Vagina (tissue), 2 donors: ENCODE measurements around the gene PDE7B.

Experiments
- CTCF ChIP-seq, 3 experiments: fragments of 450-650 bp in 2 of 3; fragments of 200-600 bp in 1 of 3; sonication (generic) in 1 of 3; IDR thresholded peaks; one replicate each; pipeline ENCODE4 v1.5.1; 2017 to 2019; ENCODE audit warnings: antibody characterized with exemption in 3 of 3, mild to moderate bottlenecking in 2 of 3, moderate library complexity in 2 of 3
- POLR2A ChIP-seq, 2 donors: fragments of 450-650 bp; IDR thresholded peaks; one replicate each; pipeline ENCODE4 v1.6.1; 2017; ENCODE audit warnings: antibody characterized with exemption in 2 of 2, mild to moderate bottlenecking in 2 of 2, moderate library complexity in 2 of 2
- POLR2AphosphoS5 ChIP-seq, 2 donors: sonication (generic); formaldehyde crosslinking; IDR thresholded peaks; one replicate each; pipeline ENCODE4 v1.9.0; 2017; ENCODE audit warnings: antibody characterized with exemption in 2 of 2, mild to moderate bottlenecking in 2 of 2, low read depth in 1 of 2; ENCODE audit not compliant: insufficient read depth in 1 of 2

- TF ChIP-seq CTCF (IDR thresholded peaks at IDR 0.05): no peak
- no peak for TF ChIP-seq POLR2A (IDR thresholded peaks at IDR 0.05)
- TF ChIP-seq POLR2AphosphoS5 (IDR thresholded peaks at IDR 0.05; ENCODE audit: insufficient read depth in 1 of 2, low read depth in 1 of 2): no peak
Measured at GRCh38 chr6:136060052-136060451, 208.6 kb downstream of the PDE7B start.
